Left ventricle myocardium inferior (tissue), 1 donor: ENCODE data around the gene MT1X. TPM values are rescaled to one million over a fixed set of nuclear protein-coding genes. Genes with fewer than 3 reads are reported as not detected.

ENCODE experiments used
- DNase-seq: peaks from one replicate; pipeline ENCODE4 v3.0.0-alpha.2; 2020
- H3K27ac ChIP-seq: fragments of 200-600 bp; replicated peaks from 2 replicates; pipeline ENCODE4 v1.8.0; 2021
- H3K27me3 ChIP-seq: fragments of 200-600 bp; 2 replicates; pipeline ENCODE4 v1.8.0; 2021; ENCODE audit warnings: low read depth
- H3K36me3 ChIP-seq: fragments of 200-600 bp; 2 replicates; pipeline ENCODE4 v1.8.0; 2021
- H3K4me1 ChIP-seq: fragments of 200-600 bp; 2 replicates; pipeline ENCODE4 v1.8.0; 2021
- H3K4me3 ChIP-seq: fragments of 200-600 bp; 2 replicates; pipeline ENCODE4 v1.8.0; 2021; ENCODE audit warnings: mild to moderate bottlenecking, moderate library complexity
- H3K9me3 ChIP-seq: fragments of 200-600 bp; replicated peaks from 2 replicates; pipeline ENCODE4 v1.8.0; 2021
- CTCF ChIP-seq: fragments of 200-600 bp; IDR thresholded peaks from 2 replicates; pipeline ENCODE4 v1.8.0; 2021; ENCODE audit warnings: antibody characterized with exemption, mild to moderate bottlenecking, borderline replicate concordance
- intact Hi-C: fragments of 100-400 bp; cut with micrococcal nuclease; formaldehyde crosslinking; loops from one replicate; pipeline ENCODE4 v1.11.0; 2022
- total RNA-seq: library from RNA; stranded (reverse); fragmentation: NEBNext Ultra II Directional; extraction: Animal tissue kit (Norgen Biotek cat#: 25700); gene quantifications from one replicate; pipeline ENCODE4 v1.2.1, GENCODE V29; 2021
- donor health status: DM: no; HTN: yes; CAD: no; lungs with severe emphysema.

MT1X gene
- total RNA-seq, 1 donor from 2014 or later, result 91.8 TPM

DNA sequence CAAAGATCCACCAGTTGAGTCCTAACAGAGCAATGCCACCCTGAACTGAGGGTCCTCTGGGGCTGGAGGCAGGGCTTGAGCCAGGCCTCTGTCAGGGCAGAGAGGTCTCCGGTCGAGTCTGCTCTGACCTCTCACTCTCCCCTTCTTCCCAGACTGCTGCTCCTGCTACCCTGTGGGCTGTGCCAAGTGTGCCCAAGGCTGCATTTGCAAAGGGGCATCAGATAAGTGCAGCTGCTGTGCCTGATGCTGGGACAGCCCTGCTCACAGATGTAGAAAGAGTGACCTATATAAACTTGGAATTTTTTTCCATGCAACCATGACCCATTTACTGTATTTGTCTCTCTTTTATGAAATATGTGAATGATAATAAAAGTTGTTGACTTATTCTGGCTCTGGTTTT, 33.0 kb upstream of the MT1X start:
- intact Hi-C loops, result no loop called here
- no peaks in the 10 kb centered on the region for H3K4me1 ChIP-seq
- no peaks in the 10 kb centered on the region for H3K36me3 ChIP-seq
- H3K4me3 ChIP-seq, result no peak overlapping the region
- H3K27ac ChIP-seq, result no peak overlapping the region
- no peak for TF ChIP-seq CTCF
- no peaks in the 10 kb centered on the region for H3K9me3 ChIP-seq
- no peak for DNase-seq
- H3K27me3 ChIP-seq, result peaks cover 72% of the 10 kb centered on the region

- Histone ChIP-seq H3K36me3 (no peaks in the 10 kb centered on the region), H3K9me3 (no peaks in the 10 kb centered on the region), H3K27ac (no peak overlapping the region), H3K4me1 (no peaks in the 10 kb centered on the region), H3K27me3 (peaks cover 66% of the 10 kb centered on the region), H3K4me3 (no peak overlapping the region)
- no peak for TF ChIP-seq CTCF
- no peak for DNase-seq
- intact Hi-C loops, result no loop called here
These were observed 32.5 kb upstream of the MT1X start for GRCh38 chr16:56649820-56650219.

GRCh38 chr16:56651586-56651985, 30.7 kb upstream of the MT1X start, which contains the start of gene MT1B:
Gene MT1B (plus strand): TSS chr16:56651886. CDS start chr16:56651954, 68 bp downstream.
- no peak for TF ChIP-seq CTCF
- Histone ChIP-seq H3K27ac (no peak within 1 kb of the TSS), H3K9me3 (no peaks in the 10 kb centered on the region), H3K4me3 (no peak within 1 kb of the TSS), H3K27me3 (peaks cover 49% of the 10 kb centered on the region), H3K4me1 (no peaks in the 10 kb centered on the region), H3K36me3 (no peaks in the 10 kb centered on the region)
- intact Hi-C loops, result no loop called here
- DNase-seq, result no peak

DNA sequence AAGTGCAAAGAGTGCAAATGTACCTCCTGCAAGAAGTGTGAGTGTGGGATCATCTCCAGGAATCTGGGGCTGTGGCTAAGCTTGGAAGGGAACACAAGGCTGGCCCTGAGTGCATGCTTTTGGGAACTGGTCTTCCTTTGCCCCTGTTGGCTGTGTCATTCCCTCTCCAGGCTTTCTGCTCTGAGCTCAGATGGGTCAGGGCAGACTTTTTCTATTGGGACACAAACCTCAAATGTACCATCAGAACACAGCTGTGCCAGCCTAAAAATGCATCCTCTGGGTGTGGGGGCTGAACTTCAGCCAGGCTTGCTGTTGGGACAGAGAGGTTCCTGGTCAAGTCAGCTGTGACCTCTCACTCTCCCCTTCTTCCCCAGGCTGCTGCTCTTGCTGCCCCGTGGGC, 29.7 kb upstream of the MT1X start:
- Histone ChIP-seq H3K27me3 (peaks cover 39% of the 10 kb centered on the region), H3K9me3 (no peaks in the 10 kb centered on the region), H3K27ac (no peak overlapping the region), H3K36me3 (no peaks in the 10 kb centered on the region), H3K4me3 (no peak overlapping the region), H3K4me1 (peaks cover 5% of the 10 kb centered on the region)
- no peak for DNase-seq
- intact Hi-C loops, result no loop called here
- TF ChIP-seq CTCF, result no peak

DNA sequence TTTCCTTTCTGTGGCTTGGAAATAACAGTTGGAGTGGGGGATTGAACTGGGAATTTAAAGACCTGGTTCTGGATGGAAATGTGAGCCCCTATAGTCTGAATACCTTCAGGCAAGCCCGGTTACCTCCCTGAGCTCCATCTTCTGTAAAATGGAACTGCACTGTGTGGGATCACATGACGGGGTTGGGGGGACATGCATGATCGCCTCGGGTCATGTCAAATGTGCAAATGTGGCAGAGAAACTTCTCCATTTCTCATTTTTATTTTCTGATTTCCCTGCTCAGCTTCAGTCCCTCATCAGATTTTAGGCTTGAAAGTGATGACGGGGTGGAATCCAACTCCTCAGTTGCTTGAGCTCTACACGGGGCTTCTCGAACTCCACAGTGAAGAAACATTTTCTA, 29.1 kb upstream of the MT1X start:
- Histone ChIP-seq H3K36me3 (no peaks in the 10 kb centered on the region), H3K4me3 (no peak overlapping the region)

More for the DNA sequence above, 29.1 kb upstream of the MT1X start:
- intact Hi-C loops, result no loop called here
- Histone ChIP-seq H3K27me3 (peaks cover 33% of the 10 kb centered on the region), H3K9me3 (no peaks in the 10 kb centered on the region), H3K27ac (no peak overlapping the region), H3K4me1 (peaks cover 11% of the 10 kb centered on the region)
- no peak for DNase-seq
- TF ChIP-seq CTCF, result no peak
